GM20431 (cell line): ENCODE data around the gene ADK.
"Not testable (repeated sequence)": the region's sequence is repeated elsewhere in the genome, so short reads cannot be mapped to it uniquely, and the experiment has no call there.

Source experiments
- in situ Hi-C: fragments of 300-500 bp; cut with MseI, MboI; formaldehyde crosslinking; loops from one replicate; pipeline ENCODE4 v1.15.0; 2020; ENCODE audit warnings: low sequenced_read_pairs; ENCODE audit not compliant: unreplicated experiment

ADK gene

DNA sequence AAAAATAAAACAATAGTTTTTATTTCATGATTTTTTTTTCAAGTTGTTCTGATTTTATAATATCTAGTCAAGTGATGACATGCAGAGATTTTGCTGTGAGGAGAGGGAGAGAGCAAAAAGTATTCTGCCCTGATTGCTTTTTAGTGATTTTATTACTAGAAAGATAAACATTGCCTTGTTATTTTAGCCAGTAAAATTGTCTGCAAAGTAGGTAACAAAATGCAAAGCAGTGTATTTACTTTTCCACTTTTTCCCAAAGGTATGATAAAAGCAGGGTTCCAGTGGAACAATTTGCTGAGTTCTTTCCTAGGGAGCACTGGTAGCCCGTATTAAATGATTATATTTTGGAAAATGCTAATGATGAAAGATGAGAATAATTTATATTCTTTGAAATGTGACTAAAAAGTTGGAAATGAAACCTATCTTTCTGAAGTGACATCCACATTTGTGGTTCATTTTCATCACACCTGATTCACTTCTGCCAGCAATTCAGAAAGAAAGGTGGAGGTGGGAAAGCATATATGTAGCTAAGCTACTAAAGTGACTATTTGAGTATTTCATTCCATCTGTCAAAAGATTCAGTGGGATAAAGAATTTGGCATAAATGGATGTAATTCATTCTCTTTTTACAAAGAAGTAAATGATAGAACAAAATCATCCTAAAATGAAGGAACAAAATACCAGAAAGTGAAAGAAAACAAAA lies 300.3 kb downstream of the ADK start:
- in situ Hi-C loops, result no loop called here

DNA sequence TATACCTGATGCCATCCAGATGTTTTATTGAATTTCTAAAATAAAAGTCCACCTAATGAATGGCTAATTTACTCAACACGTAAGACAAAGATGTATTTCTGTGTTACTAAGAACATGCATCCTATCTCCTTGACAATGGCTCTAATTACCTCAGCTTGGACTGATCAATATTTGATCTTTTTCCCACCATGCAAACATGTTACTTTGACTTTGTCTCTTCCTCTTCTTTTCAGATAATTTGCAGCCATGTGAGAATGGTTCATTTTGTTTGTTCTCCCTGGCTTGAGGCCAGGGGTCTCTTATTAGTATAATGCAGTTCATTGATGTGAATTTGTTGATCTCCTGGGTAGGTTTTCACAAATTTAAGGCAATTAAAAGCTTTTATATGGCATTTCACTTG lies 302.1 kb downstream of the ADK start:
- in situ Hi-C loops, result no loop called here

DNA sequence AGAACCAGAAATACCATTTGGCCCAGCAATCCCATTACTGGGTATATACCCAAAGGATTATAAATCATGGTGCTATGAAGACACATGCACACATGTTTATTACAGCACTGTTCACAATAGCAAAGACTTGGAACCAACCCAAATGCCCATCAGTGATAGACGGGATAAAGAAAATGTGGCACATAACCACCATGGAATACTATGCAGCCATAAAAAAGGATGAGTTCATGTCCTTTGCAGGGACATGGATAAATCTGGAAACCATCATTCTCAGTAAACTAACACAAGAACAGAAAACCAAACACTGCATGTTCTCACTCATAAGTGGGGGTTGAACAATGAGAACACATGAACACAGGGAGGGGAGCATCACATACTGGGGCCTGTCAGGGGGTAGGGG lies 306.5 kb downstream of the ADK start:
- in situ Hi-C loops, result not testable (repeated sequence)

DNA sequence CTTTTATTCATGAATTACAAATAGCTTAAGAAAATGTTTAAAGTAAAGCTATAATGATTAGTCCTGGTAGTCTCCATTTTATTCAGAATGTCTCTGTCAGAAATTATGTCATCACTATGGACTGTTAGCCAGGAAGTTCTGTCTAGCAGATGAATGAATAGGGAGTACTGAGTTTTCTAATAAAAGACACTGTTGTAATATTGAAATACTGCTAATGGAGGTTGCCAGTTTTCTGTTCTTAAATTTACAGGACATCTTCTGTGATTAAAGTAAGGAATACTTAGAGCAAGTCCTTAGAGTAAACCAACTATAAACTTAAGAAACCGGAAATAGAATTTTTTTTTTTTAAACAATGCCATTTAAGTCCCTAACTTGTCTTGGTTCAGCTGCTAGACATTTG lies 309.8 kb downstream of the ADK start:
- in situ Hi-C loops, result no loop called here

DNA sequence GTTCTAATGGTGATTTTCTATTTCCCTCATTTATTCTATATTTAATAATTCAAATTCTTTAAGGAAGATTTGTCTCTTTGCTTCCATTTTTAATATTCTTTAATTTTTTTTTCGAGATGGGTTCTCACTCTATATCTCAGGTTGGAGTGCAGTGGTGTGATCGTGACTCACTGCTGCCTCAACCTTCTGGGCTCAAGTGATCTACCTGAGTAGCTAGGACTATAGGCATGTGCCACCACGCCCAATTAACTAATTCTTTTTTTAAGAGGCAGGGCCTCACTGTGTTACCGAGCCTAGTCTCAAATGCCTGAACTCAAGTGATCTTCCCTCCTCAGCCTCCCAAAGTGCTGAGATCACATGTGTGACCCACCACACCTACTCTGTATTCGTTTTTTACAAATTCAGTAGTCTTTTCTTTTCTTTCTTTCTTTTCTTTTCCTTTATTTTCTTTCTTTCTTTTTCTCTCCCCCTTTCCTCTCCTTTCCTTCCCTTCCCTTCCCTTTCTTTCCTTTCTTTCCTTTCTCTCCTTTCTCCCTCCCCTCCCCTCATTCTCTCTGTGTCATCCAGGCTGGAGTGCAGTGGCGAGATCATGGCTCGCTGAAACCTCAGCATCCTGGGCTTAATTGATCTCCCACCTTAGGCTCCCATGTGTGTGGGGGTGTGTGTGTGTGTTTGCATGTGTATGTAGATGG lies 323.1 kb downstream of the ADK start:
- in situ Hi-C loops, result no loop called here

DNA sequence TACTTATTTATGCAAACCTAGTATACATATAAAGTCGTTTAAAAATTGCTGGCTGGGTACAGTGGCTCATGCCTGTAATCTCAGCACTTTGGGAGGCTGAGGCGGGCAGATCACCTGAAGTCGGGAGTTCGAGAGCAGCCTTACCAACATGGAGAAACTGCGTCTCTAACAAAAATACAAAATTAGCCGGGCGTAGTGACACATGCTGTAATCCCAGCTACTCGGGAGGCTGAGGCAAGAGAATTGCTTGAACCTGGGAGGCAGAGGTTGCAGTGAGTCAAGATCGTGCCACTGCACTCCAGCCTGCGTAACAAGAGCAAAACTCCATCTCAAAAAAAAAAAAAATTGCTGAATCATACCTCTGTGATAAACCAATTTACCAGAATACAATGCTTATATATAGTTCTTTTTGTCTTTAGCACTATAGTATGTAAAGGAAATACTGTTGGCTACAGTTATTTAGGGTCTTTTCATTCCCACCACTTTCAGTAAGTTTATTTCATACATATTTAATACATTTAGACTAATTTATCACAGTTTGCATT lies 325.2 kb downstream of the ADK start:
- in situ Hi-C loops, result not testable (repeated sequence)

DNA sequence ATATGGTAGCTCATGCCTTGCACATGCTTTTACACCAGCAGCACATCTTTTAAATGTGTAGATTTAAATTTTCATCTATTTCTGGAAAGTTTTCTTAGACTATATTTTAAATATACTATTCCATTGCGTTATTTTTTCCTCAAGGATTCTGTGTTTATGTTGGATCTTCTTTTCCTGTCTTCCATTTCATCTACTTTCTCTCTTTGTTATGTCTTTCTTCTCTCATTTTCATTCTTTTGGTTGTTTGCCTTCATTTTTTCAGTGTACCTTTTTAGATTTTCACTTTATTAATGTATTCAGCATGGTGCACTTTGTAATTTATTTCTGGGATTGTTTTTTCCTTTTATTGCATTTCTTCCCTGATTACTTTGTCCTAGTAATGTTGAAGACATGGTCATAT lies 329.8 kb downstream of the ADK start:
- in situ Hi-C loops, result no loop called here

DNA sequence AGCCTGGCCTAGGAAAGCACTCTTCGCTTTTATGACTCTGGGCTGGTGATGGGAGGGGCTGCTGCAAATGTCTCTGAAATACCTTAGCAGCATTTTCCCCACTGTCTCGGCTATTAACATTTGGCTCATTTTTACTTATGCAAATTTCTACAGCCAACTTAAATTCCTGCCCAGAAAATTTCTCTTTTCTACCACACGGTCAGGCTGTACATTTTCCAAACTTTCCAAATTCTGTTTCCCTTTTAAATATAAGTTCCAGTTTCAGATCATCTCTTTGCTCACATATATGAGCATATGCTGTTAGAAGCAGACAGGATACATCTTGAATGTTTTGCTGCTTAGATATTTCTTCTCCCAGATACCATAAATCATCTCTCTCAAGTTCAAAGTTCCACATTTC lies 332.3 kb downstream of the ADK start:
- in situ Hi-C loops, result no loop called here

DNA sequence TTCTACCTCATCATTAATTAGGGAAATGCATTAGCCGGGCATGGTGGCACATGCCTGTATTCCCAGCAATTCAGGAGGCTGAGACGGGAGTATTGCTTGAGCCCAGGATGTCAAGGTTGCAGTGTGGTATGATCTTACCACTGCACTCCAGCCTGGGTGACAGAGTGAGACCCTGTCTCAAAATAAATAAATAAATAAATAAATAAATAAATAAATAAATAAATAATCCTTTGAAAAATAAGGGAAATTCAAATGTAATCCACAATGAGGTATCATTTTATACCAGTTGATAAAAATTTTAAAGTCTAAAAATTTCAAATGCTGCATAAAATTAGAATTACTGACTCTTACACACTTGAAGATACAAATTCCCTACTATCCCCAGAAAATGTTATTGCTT lies 334.3 kb downstream of the ADK start:
- in situ Hi-C loops, result no loop called here

DNA sequence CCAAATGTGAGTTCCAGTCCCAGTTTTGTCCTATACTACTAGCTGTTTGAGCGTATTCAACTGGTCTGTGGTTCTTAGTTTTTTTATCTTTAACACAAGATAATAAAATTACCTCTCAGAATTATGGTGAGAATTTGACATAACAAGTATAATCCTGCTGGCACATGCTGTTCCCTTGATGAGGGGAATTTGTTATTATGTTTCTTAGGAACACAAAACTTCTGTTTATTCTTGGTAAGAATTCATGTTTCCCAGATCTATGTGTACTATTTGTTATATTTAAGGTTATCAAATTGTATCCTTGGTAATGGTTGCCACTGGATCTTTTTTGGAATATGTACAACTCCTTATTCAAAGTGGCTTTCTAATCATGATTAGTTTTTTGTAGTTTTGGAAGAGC lies 335.6 kb downstream of the ADK start:
- in situ Hi-C loops, result no loop called here

DNA sequence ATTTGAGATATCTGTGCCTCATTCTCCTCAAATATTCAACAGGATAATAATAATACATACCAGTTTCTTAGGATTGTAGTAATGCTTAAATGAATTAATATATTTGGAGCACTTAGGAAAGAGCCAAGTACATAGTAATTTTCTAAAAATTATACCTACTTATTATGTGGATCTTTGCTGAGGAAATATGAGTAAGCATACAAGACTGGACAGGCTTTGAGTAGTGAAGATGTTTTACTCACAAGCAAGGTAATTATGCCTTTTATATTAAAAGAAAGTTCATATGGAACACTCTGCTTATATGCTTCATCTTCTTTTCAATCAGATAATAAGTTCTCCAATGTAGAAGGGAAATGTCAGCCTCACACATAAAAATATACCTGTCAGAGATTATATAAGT lies 337.9 kb downstream of the ADK start:
- in situ Hi-C loops, result no loop called here

DNA sequence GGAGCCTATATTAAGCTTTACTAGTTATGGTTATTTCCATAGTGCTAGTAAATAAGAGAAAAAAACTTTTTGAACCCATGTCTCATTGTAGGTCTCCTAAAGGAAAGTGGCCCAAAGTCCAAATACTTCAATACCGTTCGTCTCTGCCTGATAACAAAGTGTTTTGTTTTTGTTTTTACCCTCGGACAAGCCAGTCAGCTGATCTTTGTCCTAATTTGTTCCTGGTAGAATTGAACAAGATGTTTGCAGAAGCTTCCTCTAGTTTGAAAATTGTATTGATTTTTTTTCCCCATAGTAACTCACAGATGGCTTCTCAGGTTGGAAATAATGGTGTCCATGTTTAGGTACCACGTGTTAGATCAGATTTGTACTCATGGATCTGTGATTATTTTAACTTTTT lies 339.5 kb downstream of the ADK start:
- in situ Hi-C loops, result no loop called here

DNA sequence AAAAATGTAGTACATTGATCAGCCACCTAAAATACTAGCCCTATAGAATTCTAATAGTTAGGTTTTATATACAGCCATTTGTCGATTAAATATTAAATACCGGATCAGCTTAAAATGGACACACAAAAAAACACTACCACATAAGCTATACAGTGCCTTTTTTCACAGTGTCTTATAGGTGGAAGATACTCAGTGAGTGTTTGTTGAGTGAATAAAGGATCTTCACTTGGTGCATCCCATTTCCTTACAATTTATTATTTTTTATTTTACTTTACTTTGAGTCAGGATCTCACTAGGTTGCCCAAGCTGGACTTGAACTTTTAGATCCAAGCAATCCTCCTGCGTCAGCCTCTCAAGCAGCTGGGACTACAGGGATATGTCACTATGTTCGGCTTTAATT lies 340.0 kb downstream of the ADK start:
- in situ Hi-C loops, result no loop called here

DNA sequence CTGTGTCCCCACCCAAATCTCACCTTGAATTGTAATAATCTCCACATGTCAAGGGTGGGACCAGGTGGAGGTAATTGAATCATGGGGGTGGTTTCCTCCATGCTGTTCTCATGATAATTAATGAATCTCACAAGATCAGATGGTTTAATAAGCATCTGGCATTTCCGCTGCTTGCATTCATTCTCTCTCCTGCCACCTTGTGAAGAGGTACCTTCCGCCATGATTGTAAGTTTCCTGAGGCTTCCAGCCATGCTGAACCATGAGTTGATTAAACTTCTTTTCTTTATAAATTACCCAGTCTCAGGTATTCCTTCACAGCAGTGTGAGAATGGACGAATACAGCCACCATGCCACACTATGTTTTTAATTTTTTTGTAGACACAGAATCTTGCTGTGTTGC lies 345.3 kb downstream of the ADK start:
- in situ Hi-C loops, result not testable (repeated sequence)

DNA sequence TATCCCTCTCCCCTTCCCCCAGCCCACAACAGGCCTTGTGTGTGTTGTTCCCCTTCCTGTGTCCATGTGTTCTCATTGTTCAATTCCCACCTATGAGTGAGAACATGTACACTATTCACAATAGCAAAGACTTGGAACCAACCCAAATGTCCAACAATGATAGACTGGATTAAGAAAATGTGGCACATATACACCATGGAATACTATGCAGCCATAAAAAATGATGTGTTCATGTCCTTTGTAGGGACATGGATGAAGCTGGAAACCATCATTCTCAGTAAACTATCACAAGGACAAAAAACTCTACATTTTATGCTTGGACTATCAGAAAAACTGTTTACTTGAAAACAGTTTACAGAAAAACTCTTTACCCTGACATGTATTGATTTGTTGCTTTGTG lies 347.6 kb downstream of the ADK start:
- in situ Hi-C loops, result not testable (repeated sequence)

DNA sequence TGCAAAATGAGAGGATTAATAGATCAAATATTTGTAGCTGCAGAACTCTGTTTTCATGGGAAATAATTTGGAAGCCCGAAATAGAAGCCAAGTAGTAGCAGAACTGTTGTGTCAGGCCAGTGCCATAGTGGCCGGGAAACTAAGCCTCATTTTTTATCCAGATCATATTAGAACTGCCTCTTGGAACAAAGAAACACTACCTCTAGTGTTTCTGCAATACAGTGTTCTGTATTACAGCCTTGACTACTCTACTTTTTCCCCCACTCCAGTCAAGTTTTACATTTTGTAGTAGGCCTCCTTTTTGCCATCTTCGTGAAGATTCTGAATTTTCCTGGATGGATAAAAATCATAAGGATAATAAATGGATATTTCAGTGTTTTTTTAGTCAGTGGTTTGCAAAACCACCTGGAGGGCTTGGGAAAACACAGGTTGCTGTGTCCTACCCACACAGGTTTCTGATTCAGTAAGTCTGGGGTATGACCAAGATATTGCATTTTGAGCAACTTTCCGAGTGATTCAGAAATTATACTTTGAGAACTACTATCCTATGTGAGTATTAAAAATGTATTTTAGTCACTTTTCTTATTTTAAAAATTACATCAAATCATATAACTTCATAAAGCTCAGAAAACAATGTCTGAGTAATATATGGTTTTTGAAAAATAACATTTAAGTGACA lies 349.1 kb downstream of the ADK start:
- in situ Hi-C loops, result no loop called here

DNA sequence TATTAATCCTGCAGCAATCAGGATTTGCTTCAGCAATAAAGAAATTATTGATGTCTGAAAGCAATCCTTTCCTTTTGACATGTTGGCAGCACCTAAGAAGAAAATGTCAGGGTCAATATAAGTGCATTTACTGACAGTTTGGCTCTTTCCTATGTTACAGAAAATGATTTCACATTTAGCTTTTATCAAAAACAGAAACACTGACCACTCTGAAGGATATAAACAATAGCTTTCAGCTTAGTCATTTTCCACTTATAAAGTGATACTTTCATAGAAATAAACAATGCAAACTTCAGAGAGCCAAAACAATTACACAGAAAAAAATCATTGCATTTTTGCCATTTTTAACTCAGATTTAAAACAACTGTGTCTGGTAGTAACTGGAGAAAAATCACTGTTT lies 349.8 kb downstream of the ADK start:
- in situ Hi-C loops, result no loop called here

DNA sequence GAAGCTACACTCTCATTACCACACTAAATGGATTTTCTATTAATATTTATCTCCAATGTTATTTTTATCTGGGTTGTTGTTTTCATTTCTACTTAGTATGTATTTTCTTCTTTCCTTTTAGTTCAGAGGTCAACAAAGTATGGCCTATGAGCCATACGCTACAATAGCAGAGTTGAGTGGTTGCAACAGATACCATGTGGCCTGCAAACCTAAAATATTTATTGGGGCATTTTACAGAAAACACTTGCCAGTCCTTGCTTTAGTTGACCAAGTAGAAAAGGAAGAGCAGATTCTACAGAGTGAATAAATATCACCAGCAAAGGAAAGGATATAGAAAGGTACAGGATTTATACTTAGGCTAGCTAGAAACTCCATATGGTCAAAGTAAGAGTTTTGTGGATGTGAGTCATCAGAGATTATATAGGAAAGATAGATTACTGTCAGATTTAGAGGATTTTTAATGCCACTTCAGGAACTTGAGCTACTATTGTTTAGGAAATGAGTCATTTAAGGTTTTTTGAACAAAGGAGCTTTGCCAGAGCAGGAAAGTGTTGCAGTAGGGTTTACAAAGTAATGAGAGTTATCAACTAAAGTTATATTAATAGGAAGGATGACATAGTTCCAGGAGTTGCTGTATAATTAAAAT lies 352.1 kb downstream of the ADK start:
- in situ Hi-C loops, result no loop called here

DNA sequence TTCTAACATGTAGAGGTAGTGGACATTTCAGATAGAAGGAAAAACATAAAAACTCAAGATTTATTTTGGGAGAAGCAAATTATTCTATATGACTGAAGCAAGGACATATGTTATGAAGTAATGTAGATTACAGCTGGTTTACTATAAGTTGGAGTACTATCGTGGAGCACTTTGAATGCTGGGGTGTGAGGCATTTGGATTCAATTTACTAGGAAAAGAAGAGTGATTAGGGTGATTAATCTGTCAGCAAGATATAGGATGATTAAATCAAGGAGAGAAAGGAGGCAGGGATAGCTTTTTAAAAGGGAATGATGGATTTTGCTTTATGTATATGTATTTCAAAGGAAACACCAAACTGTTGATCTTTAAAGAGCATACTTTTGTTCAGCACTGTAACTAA lies 356.9 kb downstream of the ADK start:
- in situ Hi-C loops, result no loop called here

DNA sequence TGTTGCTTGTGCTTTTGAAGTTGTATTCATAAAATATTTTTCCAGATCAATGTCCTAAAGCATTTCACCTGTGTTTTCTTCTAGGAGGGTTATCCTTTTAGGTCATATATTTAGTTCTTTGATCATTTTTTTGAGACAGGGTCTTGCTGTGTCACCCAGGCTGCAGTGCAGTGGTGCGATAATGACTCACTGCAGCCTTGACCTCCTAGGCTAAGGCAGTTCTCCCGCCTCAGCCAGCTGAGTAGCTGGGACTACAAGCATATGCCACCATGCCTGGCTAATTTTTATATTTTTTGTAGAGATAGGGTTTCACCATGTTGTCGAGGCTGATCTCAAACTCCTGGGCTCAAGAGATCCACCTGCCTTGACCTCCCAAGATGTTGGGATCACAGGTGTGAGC lies 359.6 kb downstream of the ADK start:
- in situ Hi-C loops, result no loop called here

DNA sequence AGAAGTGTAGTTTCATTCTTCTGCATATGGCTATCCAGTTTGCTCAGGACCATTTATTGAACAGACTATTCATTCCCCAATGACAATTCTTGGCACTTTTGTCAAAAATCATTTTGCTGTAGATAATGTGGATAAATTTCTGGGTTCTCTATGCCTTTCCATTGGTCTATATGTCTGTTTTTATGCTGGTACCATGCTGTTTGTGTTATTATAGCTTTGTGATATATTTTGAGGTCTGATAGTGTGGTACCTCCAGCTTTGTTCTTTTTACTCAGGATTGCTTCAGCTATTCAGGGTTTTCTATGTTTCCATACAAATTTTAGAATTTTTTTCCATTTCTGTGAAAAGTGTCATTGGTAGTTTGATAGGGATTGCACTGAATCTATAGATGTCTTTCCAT lies 360.0 kb downstream of the ADK start:
- in situ Hi-C loops, result no loop called here
